ENCODE data around the gene PDZRN3.

DNA sequence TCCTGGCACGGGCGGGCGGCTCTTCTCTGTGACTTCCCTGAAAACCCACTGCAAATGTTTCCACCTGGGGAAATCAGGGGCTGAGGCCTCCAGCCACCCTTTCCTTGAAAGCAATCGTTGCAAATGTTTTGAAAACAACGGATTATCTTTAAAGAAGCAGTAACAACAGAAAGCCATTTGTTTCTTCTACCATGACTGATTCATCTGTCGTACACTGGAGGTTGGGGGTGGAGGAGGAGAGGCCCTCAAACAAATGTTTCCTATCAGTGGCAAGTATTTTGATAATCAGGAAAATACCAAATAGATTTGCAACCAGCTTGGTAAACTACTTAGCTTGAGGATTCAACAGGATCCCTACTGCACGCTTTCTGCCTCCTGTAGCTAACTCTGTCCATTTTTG, 114.9 kb downstream of the PDZRN3 start:
- no peak for TF ChIP-seq JUND (IDR thresholded peaks at IDR 0.05)
- TF ChIP-seq CTCF (IDR thresholded peaks at IDR 0.05; ENCODE audit: low read depth, low read length, missing input control), result no peak
- TF ChIP-seq YY1 (IDR thresholded peaks at IDR 0.05), result no peak
- TF ChIP-seq REST (IDR thresholded peaks at IDR 0.05), result no peak
- TF ChIP-seq GABPA (IDR thresholded peaks at IDR 0.05 in 1 of 2, conservative IDR thresholded peaks at IDR 0.05 in 1 of 2), result no peak
- TF ChIP-seq MAX (IDR thresholded peaks at IDR 0.05), result no peak
- no peak for TF ChIP-seq FOXA1 (IDR thresholded peaks at IDR 0.05)
